ENCODE data around the gene UBE2B.
A peak's percentile ranks its signal among the peaks of the same experiment; 100 is the strongest.
"Not testable (repeated sequence)": the region's sequence is repeated elsewhere in the genome, so short reads cannot be mapped to it uniquely, and the experiment has no call there.

The UBE2B gene

GRCh38 chr5:134398609-134399155 is 27.3 kb downstream of the UBE2B start:
- no peak for DNase-seq (ENCODE audit: low spot score)

DNA sequence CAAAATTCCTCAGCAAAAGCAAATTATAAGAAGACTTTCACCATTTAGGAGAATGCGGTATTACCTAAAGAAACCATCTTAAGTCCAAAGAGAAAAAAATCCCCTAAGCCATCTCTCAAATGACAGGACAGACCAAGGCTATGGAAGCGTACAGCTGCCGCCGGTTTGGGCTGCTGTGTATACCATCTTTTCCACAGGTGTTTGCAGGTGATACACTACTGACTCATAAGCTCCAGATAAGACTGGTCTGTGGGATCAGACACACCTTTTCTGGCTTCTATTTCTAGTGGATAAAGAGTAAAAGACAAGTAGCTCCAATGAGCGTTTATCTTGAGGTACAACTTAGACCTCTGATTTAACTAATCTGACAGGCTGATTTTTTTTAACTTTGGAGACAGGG is 32.6 kb downstream of the UBE2B start:
- no peak for DNase-seq (ENCODE audit: low spot score)

DNA sequence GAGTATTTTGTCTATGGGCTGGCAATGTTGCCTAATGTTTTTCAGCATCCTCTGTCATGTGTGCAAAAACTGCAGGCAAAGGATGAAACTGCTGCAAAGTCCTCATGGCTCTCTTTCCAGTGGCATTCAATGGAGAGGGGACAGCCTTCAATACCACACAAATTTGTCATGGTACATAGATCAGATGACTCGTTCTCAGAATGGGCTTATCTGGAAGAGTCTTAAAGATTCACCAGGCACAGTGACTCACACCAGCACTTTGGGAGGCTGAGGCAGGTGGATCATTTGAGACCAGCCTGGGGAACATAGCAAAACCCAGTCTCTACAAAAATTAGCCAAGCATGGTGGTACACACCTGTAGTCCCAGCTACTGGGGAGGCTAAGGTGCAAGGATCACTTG is 35.0 kb downstream of the UBE2B start:
- peak; percentile 13 for DNase-seq (ENCODE audit: low spot score)

- DNase-seq (ENCODE audit: low spot score) = no peak
Observed at GRCh38 chr5:134409321-134409720, 38.0 kb downstream of the UBE2B start.

DNA sequence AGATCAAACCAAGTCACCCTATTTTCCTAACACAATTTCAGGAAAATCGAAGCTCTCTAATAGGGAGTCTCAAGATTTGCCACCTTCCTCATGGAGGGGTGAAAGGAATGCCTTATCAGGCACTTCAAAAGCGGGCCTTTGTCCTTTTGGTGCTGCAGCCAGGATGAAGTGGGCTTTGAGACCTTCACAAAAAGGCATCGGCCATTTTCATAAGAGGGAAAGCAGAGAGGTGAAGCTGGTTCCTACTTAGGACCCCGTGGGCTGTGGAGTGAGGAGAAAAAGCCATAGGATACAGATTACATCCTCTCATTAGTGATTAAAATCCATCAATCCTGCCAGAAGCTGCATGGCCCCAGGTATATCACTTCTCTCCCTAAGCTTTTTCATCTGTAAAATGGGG is 39.5 kb downstream of the UBE2B start:
- DNase-seq (ENCODE audit: low spot score) = no peak

DNA sequence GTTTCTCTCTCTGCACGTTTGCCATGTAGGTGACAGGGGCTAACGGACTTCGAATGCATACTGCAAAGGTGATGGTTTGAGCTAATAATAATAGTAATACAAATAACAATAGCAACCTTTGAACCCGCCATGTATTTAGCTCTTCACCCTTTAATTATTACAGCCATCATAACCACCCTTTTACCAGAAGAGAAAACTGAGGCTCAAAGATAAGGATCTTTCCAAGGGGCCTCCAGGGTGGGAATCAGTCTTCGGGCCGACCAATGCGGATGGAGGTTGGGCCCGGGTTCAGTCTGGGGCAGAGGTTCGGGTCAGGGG is 39.8 kb downstream of the UBE2B start:
- DNase-seq (ENCODE audit: low spot score) = no peak

GRCh38 chr5:134411546-134412266 is 40.3 kb downstream of the UBE2B start, which contains the start of gene CDKN2AIPNL:
Gene CDKN2AIPNL (minus strand): TSS chr5:134411881. CDS start chr5:134411854, 27 bp downstream.
- peak; percentile 96 for DNase-seq (ENCODE audit: low spot score)

DNA sequence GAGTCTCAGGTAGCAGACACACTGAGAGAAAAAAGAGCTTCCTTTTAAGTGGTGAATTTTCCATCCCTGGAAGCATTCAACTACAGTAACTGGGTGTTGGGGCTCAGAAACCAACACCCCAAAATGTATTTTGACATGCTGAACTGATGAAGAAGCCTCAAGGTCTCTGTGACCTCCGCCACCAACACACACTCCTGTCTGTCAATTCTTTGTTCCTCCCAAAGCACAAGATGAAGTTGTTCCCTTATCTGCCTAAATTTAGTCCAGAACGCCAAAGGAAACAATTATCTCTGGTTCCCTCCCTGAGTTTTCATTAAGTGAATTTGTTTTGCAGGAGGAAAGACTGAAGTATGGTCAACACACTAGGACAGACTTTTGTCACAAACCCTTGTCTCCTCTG is 41.7 kb downstream of the UBE2B start:
- no peak for DNase-seq (ENCODE audit: low spot score)

DNA sequence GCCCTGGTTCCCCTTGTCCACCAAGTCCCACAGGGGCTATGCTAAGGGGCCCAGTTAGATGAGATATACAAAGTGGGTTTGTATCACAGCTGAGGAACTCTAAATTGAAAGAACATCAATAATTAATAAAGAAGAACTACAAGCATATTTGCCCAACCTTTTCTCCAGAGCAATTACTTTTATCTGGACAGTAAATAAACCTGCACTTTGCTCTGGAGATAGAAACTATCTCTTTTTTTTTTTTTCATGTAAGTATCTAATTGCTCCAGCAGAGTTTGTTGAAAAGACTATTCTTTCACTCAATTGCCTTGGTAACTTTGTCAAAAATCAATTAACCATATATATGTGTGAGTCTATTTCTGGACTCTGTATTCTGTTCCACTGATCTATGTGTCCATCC is 46.3 kb downstream of the UBE2B start:
- no peak for DNase-seq (ENCODE audit: low spot score)

GRCh38 chr5:134418958-134419357 is 47.6 kb downstream of the UBE2B start:
- DNase-seq (ENCODE audit: low spot score) = no peak

DNA sequence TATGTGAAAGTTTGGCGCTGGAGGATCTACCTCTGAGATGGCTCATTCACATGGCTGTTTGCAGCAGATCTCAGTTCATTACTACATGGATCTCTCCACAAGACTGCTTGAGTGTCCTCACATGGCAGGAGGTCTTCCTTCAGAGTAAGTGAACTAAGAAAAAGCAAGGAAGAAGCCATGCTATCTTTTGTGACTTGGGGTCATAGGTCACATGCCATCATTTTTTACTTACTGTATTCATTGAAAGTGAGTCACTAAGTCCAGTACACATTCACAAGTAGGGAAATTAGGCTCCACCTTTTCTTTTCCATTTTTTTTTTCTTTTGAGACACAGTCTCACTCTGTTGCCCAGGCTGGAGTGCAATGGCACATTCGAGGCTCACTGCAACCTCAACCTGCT is 49.0 kb downstream of the UBE2B start:
- peak; percentile 25 for DNase-seq (ENCODE audit: low spot score)

DNA sequence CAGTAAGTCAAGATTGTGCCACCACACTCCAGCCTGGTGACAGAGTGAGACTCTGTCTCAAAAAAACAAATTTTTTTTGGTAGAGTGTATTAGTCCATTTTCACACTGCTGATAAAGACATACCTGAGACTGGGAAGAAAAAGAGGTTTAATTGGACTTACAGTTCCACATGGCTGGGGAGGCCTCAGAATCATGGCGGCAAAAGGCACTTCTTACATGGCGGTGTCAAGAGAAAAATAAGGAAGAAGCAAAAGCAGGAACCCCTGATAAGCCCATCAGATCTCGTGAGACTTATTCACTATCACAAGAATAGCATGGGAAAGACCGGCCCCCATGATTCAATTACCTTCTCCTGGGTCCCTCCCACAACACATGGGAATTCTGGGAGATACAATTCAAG is 49.7 kb downstream of the UBE2B start:
- not testable (repeated sequence) for DNase-seq (ENCODE audit: low spot score)

DNA sequence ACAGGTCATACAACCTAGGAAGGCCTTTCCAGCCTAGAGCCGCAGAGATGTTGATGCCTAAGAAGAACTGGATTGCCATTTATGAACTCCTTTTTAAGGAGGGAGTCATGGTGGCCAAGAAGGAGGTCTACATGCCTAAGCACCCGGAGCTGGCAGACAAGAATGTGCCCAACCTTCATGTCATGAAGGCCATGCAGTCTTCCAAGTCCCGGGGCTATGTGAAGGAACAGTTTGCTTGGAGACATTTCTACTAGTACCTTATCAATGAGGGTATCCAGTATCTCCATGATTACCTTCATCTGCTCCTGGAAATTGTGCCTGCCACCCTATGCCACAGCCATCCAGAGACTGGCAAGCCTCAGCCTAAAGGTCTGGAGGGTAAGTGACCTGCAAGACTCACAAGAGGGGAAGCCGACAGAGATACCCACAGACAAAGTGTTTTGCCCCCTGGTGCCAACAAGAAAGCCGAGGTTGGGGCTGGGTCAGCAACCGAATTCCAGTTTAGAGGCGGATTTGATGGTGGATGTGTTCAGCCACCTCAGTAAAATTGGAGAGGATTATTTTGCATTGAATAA is 51.5 kb downstream of the UBE2B start:
- DNase-seq (ENCODE audit: low spot score) = no peak

GRCh38 chr5:134423376-134423775 is 52.0 kb downstream of the UBE2B start:
- no peak for DNase-seq (ENCODE audit: low spot score)

- DNase-seq (ENCODE audit: low spot score) = no peak
Observed at GRCh38 chr5:134426361-134426760, 55.0 kb downstream of the UBE2B start.

GRCh38 chr5:134427540-134428041 is 56.2 kb downstream of the UBE2B start:
- DNase-seq (ENCODE audit: low spot score) = no peak

GRCh38 chr5:134430001-134430569 is 58.7 kb downstream of the UBE2B start:
- no peak for DNase-seq (ENCODE audit: low spot score)

- DNase-seq (ENCODE audit: low spot score) = no peak
Observed at GRCh38 chr5:134432174-134432573, 60.8 kb downstream of the UBE2B start.

- no peak for DNase-seq (ENCODE audit: low spot score)
Observed at GRCh38 chr5:134432677-134433359, 61.4 kb downstream of the UBE2B start.

DNA sequence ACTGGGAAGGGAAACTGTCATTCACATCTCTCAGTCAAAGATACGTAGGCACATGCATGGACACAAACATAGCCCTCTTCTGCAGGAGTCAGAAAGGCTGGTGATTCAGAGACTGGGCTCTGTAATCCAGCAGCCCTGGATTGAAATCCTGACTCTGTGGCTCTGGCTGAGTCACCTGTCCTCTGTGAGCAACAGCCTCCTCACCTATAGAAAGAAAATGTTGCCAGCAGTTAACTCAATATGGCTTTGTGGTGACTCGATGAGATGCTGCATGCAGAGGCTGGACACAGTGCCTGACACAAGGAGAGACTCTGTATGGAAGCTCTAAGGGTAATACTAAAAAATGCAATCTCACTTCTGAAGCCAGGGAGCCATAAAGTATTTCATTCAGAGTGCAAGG is 64.2 kb downstream of the UBE2B start:
- no peak for DNase-seq (ENCODE audit: low spot score)

- DNase-seq (ENCODE audit: low spot score) = peak; percentile 57
Observed at GRCh38 chr5:134436523-134437339, 65.4 kb downstream of the UBE2B start.

GRCh38 chr5:134437340-134437846 is 66.0 kb downstream of the UBE2B start:
- no peak for DNase-seq (ENCODE audit: low spot score)
